Lower leg skin (tissue), 4 donors: ENCODE data around the gene DZIP1L. TPM values are rescaled to one million over a fixed set of nuclear protein-coding genes. Genes with fewer than 3 reads are reported as not detected.

Experiments
- DNase-seq, 2 donors: peaks; one replicate each; pipeline ENCODE4 v3.0.0-alpha.2; 2019; ENCODE audit warnings: low spot score in 2 of 2
- H3K4me3 ChIP-seq: fragments of 200-600 bp; sonication (generic); 2 replicates; pipeline ENCODE4 v1.5.1; 2017; ENCODE audit warnings: mild to moderate bottlenecking, low read depth; ENCODE audit not compliant: poor library complexity, severe bottlenecking
- POLR2A ChIP-seq, 2 donors: fragments of 450-650 bp; IDR thresholded peaks; one replicate each; pipeline ENCODE4 v1.6.1; 2016 to 2017; ENCODE audit warnings: antibody characterized with exemption in 2 of 2, mild to moderate bottlenecking in 1 of 2, moderate library complexity in 1 of 2
- WGBS, 2 donors: methylation state at CpG; one replicate each; pipeline ENCODE4 v1.1.5; 2018; 5-methylcytosine and 5-hydroxymethylcytosine counted together
- intact Hi-C: fragments of 100-400 bp; cut with DNase I; formaldehyde crosslinking; loops from one replicate; pipeline ENCODE4 v1.15.0; 2023; ENCODE audit warnings: low total_unique reads
- total RNA-seq, 4 donors: library from RNA; depleted of rRNA; stranded (reverse); fragments of >200 nt; gene quantifications; one replicate each; pipeline ENCODE4 v1.1.0, GENCODE V29; 2016
- TF ChIP-seq, protein P1 (sequence below), 3 donors: fragments of 450-650 bp; IDR thresholded peaks; one replicate each; pipeline ENCODE4 v1.5.1; 2016; ENCODE audit warnings: antibody characterized with exemption in 3 of 3, mild to moderate bottlenecking in 3 of 3, moderate library complexity in 2 of 3

The DZIP1L gene
- total RNA-seq, 4 donors from 2014 or later, result 10.9 to 45.0 (median 16.4) TPM

DNA sequence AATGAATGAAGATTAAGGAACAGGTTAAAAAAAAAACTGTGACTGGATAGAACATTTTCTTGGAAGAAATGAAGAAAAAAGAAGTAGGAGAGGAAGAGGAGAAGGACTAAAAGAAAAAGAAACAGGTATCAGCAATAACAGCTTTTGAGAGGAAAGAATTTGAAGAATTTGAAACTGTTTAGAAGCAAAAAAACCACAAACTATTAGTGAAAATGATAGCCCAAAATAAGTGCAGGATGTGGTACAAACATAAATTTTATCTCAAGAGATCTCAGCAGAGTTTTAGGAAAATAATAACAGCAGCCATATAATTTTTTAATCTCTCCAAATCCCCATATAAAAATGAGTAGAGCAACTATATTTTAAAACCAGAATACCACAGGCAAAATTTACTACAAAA is 25.5 kb upstream of the DZIP1L start:
- no peak overlapping the region for H3K4me3 ChIP-seq
- intact Hi-C loops, result no loop called here
- DNase-seq, result no peak
- no peak for TF ChIP-seq POLR2A (IDR thresholded peaks at IDR 0.05)
- TF ChIP-seq, protein P1, sequence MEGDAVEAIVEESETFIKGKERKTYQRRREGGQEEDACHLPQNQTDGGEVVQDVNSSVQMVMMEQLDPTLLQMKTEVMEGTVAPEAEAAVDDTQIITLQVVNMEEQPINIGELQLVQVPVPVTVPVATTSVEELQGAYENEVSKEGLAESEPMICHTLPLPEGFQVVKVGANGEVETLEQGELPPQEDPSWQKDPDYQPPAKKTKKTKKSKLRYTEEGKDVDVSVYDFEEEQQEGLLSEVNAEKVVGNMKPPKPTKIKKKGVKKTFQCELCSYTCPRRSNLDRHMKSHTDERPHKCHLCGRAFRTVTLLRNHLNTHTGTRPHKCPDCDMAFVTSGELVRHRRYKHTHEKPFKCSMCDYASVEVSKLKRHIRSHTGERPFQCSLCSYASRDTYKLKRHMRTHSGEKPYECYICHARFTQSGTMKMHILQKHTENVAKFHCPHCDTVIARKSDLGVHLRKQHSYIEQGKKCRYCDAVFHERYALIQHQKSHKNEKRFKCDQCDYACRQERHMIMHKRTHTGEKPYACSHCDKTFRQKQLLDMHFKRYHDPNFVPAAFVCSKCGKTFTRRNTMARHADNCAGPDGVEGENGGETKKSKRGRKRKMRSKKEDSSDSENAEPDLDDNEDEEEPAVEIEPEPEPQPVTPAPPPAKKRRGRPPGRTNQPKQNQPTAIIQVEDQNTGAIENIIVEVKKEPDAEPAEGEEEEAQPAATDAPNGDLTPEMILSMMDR (IDR thresholded peaks at IDR 0.05), result no peak

GRCh38 chr3:138139691-138140090 is 24.3 kb upstream of the DZIP1L start:
- TF ChIP-seq POLR2A (IDR thresholded peaks at IDR 0.05), result no peak
- TF ChIP-seq, protein P1 (IDR thresholded peaks at IDR 0.05), result no peak
- intact Hi-C loops, result no loop called here
- WGBS, 2 donors, result 67 to 82% methylated on average over 2 of the region's 2 CpGs
- no peak overlapping the region for H3K4me3 ChIP-seq
- no peak for DNase-seq

DNA sequence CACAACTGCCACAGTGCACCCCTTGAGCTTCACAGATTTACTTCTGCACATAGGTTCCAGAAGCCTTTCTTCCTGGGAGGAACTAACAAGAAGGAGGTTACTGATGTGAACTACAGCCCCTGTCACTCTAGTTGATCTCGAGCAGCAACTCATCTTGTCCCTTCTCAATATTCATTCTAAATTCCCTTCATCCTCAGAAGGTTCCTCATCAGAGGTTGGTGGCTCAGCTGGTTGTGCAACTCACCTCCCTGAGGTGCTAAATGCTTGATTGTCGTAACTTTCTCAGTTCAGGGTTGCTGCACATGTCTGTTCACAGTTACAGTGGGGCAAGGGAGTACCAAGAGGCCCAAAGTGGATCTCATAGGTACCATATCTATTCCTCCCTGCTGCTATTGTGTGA is 22.5 kb upstream of the DZIP1L start:
- DNase-seq, result no peak
- 60 to 62% methylated on average over 2 of the region's 2 CpGs for WGBS, 2 donors
- TF ChIP-seq POLR2A (IDR thresholded peaks at IDR 0.05), result no peak
- TF ChIP-seq, protein P1 (IDR thresholded peaks at IDR 0.05), result no peak
- intact Hi-C loops, result no loop called here
- H3K4me3 ChIP-seq, result no peak overlapping the region

GRCh38 chr3:138136201-138136600 is 20.8 kb upstream of the DZIP1L start:
- DNase-seq, result no peak
- intact Hi-C loops, result no loop called here
- TF ChIP-seq POLR2A (IDR thresholded peaks at IDR 0.05), result no peak
- TF ChIP-seq, protein P1 (IDR thresholded peaks at IDR 0.05), result no peak
- WGBS, 2 donors, result 78 to 80% methylated on average over 3 of the region's 3 CpGs
- H3K4me3 ChIP-seq, result no peak overlapping the region

DNA sequence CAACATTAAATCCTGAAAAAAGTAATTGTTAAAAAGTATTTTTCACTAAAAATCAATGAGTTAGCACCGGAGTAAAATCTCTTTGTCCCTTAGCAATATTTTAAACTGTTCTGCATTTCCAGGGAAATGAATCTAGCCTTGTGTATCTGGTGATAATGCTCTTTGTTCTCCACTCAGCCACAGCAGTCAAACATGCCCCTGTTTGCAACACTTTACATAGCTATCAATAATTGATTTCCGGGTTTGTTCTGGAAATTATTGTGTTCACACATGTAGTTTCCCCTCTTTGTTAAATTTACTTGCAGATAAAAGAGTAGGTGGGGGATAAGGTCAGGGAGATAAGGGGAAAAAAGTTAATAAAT is 20.4 kb upstream of the DZIP1L start:
- TF ChIP-seq, protein P1 (IDR thresholded peaks at IDR 0.05), result no peak
- no peak for TF ChIP-seq POLR2A (IDR thresholded peaks at IDR 0.05)
- intact Hi-C loops, result no loop called here
- WGBS, 2 donors, result 79 to 83% methylated on average over 2 of the region's 2 CpGs
- DNase-seq, result no peak
- H3K4me3 ChIP-seq, result no peak overlapping the region

- intact Hi-C loops, result no loop called here
- TF ChIP-seq, protein P1 (IDR thresholded peaks at IDR 0.05), result no peak
- no peak for TF ChIP-seq POLR2A (IDR thresholded peaks at IDR 0.05)
- 77 to 79% methylated on average over 3 of the region's 3 CpGs for WGBS, 2 donors
- no peak for DNase-seq
- H3K4me3 ChIP-seq, result no peak overlapping the region
These were observed 19.9 kb upstream of the DZIP1L start for GRCh38 chr3:138135146-138135832.
